Large intestine (tissue), 3 donors: Measurements from ENCODE around the gene SORCS2. TPM values are rescaled to one million over a fixed set of nuclear protein-coding genes. Genes with fewer than 3 reads are reported as not detected.

Source experiments
- DNase-seq, 2 donors: peaks; one replicate each; pipeline versions ENCODE4 v3.0.0 to v3.0.0-alpha.2; 2013
- H3K27ac ChIP-seq: one replicate; pipeline ENCODE4 v1.5.1; 2013; ENCODE audit warnings: low read length
- H3K27me3 ChIP-seq: 2 replicates; pipeline ENCODE4 v1.6.1; 2013; ENCODE audit warnings: low read length; ENCODE audit not compliant: control insufficient read depth, insufficient read depth
- H3K36me3 ChIP-seq: 2 replicates; pipeline ENCODE4 v1.6.1; 2013; ENCODE audit warnings: low read length; ENCODE audit not compliant: control insufficient read depth, insufficient read depth
- H3K4me1 ChIP-seq: one replicate; pipeline ENCODE4 v1.6.1; 2013; ENCODE audit warnings: low read length; ENCODE audit not compliant: control insufficient read depth, insufficient read depth
- H3K4me3 ChIP-seq: one replicate; pipeline ENCODE4 v1.5.1; 2013; ENCODE audit warnings: low read length
- H3K9me3 ChIP-seq: one replicate; pipeline ENCODE4 v1.6.1; 2013; ENCODE audit warnings: mild to moderate bottlenecking, low read depth, low read length, moderate library complexity; ENCODE audit not compliant: control insufficient read depth
- WGBS: methylation state at CpG from one replicate; pipeline ENCODE4 v1.1.5; 2013; ENCODE audit warnings: low lambda C conversion rate; ENCODE audit not compliant: insufficient coverage; 5-methylcytosine and 5-hydroxymethylcytosine counted together
- polyA plus RNA-seq: library from polyadenylated mRNA; unstranded; fragments of 120-200 nt; gene quantifications from one replicate; pipeline ENCODE4 v1.2.1, GENCODE V29; 2013

SORCS2 gene
- polyA plus RNA-seq, 1 donor = 3.6 TPM

DNA sequence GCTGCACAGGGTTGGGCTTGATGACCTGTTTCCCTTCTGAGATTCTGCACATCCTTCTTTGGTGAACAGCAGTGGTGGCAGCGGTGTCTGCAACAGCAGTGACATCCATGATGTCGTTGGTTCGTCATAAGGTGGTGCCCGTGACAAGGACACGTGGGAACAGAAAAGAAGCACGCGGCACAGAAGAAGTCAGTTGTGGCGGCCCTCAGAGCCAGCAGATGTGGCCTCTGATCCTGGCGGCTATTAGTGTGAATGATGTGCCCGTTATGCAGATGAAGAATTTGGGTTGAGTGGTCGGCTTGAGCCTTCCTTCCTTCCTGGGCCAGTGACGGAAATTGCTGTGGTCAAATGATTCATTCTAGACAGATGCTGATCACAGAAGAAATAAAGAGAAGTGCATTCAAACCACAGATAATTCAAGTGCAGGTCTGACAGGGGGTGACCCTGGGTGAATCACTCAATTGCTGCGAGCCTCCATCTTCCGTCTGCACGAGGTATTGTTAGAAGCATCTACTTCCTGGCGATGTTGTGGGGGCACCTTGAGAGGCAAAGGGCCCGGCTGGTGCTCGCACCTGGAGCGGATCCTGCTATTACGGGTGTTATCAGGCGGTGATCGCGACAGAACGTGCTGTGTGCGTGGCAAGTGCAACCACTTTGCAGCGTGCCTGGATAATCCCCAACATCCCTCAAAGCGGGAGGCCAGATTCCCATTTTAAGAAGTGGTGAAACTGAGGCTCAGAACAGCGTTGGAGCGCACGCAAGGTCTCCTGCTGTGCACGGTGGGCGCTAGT, 457.6 kb downstream of the SORCS2 start:
- Histone ChIP-seq H3K36me3 (no peaks in the 10 kb centered on the region), H3K4me1 (peaks cover 3% of the 10 kb centered on the region), H3K27me3 (peaks cover 1% of the 10 kb centered on the region), H3K27ac (no peak overlapping the region), H3K9me3 (peaks cover 5% of the 10 kb centered on the region), H3K4me3 (no peak overlapping the region)
- no peak for DNase-seq
- no CpG with 5 or more reads among the region's 32 CpGs for WGBS

DNA sequence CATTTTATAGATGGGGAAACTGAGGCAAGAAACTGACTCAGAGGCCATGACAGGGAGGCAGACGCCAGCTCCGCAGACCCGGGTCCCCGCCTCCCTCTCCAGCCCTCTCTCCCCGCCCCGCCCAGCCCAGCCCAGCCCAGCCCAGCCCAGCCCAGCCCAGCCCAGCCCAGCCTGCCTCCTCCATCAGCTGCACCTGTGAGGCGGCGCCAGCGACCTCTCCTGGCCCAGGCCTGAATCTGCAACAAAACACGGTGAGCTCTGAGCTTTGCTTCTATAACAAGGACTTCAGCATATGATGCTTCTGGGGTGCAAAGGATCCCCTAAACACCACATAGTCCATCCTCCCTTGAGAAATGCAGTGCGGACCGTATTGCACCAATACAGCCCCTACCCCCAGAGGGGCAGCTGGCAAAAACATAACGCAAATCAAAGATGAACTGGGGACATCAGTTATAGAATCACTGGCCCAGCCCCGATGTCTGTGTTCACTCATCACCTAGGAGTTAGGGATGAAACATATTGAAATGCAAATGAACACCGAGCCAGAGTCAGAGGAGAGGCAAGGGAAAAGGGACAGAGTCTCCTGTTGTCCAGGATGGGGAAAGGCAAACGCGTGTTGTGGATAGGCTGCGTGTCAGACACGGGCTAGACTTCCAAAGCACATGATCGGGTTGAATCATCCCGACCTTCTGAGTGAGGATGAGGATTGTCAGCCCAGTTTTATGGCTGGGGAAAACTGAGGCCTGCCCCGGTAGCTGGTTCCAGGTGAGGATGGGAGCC, 458.5 kb downstream of the SORCS2 start:
- Histone ChIP-seq H3K9me3 (peaks cover 4% of the 10 kb centered on the region), H3K27me3 (peaks cover 8% of the 10 kb centered on the region), H3K4me3 (no peak overlapping the region), H3K36me3 (no peaks in the 10 kb centered on the region), H3K4me1 (peaks cover 3% of the 10 kb centered on the region), H3K27ac (no peak overlapping the region)
- no peak for DNase-seq
- WGBS = 67% methylated on average over 1 of the region's 22 CpGs

GRCh38 chr4:7651461-7651921, 459.2 kb downstream of the SORCS2 start:
- Histone ChIP-seq H3K27me3 (peaks cover 12% of the 10 kb centered on the region), H3K9me3 (no peaks in the 10 kb centered on the region), H3K4me1 (peaks cover 3% of the 10 kb centered on the region), H3K4me3 (no peak overlapping the region), H3K36me3 (no peaks in the 10 kb centered on the region), H3K27ac (no peak overlapping the region)
- DNase-seq = no peak
- no CpG with 5 or more reads among the region's 8 CpGs for WGBS

GRCh38 chr4:7652006-7652405, 459.7 kb downstream of the SORCS2 start:
- Histone ChIP-seq H3K27ac (no peak overlapping the region), H3K9me3 (no peaks in the 10 kb centered on the region), H3K36me3 (no peaks in the 10 kb centered on the region), H3K4me1 (peaks cover 3% of the 10 kb centered on the region), H3K27me3 (peaks cover 12% of the 10 kb centered on the region), H3K4me3 (no peak overlapping the region)
- DNase-seq = no peak
- no CpG with 5 or more reads among the region's 8 CpGs for WGBS

- Histone ChIP-seq H3K4me3 (no peak overlapping the region), H3K27me3 (peaks cover 12% of the 10 kb centered on the region), H3K36me3 (no peaks in the 10 kb centered on the region), H3K27ac (no peak overlapping the region), H3K4me1 (peaks cover 3% of the 10 kb centered on the region), H3K9me3 (no peaks in the 10 kb centered on the region)
- WGBS = no CpG with 5 or more reads among the region's 8 CpGs
- DNase-seq = no peak
Observed at GRCh38 chr4:7652451-7652881, 460.1 kb downstream of the SORCS2 start.

- Histone ChIP-seq H3K27me3 (peaks cover 12% of the 10 kb centered on the region), H3K36me3 (no peaks in the 10 kb centered on the region), H3K4me1 (peaks cover 3% of the 10 kb centered on the region), H3K9me3 (no peaks in the 10 kb centered on the region), H3K27ac (no peak overlapping the region), H3K4me3 (no peak overlapping the region)
- no peak for DNase-seq
- no CpG with 5 or more reads among the region's 3 CpGs for WGBS
Observed at GRCh38 chr4:7652906-7653305, 460.6 kb downstream of the SORCS2 start.

- DNase-seq = no peak
- WGBS = no CpG with 5 or more reads among the region's 23 CpGs
- H3K27me3 ChIP-seq = peaks cover 12% of the 10 kb centered on the region
- H3K9me3 ChIP-seq = no peaks in the 10 kb centered on the region
- H3K4me1 ChIP-seq = peaks cover 3% of the 10 kb centered on the region
- H3K27ac ChIP-seq = no peak overlapping the region
- no peak overlapping the region for H3K4me3 ChIP-seq
- no peaks in the 10 kb centered on the region for H3K36me3 ChIP-seq
Observed at GRCh38 chr4:7653510-7654369, 461.4 kb downstream of the SORCS2 start.

GRCh38 chr4:7654550-7655445, 462.5 kb downstream of the SORCS2 start:
- Histone ChIP-seq H3K36me3 (no peaks in the 10 kb centered on the region), H3K9me3 (no peaks in the 10 kb centered on the region), H3K27me3 (peaks cover 12% of the 10 kb centered on the region), H3K4me1 (peaks cover 3% of the 10 kb centered on the region), H3K4me3 (no peak overlapping the region), H3K27ac (no peak overlapping the region)
- no CpG with 5 or more reads among the region's 25 CpGs for WGBS
- DNase-seq = no peak

- Histone ChIP-seq H3K27me3 (peaks cover 12% of the 10 kb centered on the region), H3K4me1 (peaks cover 3% of the 10 kb centered on the region), H3K9me3 (no peaks in the 10 kb centered on the region), H3K27ac (no peak overlapping the region), H3K36me3 (no peaks in the 10 kb centered on the region), H3K4me3 (no peak overlapping the region)
- WGBS = no CpG with 5 or more reads among the region's 32 CpGs
- no peak for DNase-seq
Observed at GRCh38 chr4:7655511-7656243, 463.3 kb downstream of the SORCS2 start.
